Choroid plexus epithelial cell (primary cell): ENCODE data around the gene LRRC28.
"Not testable (repeated sequence)": the region's sequence is repeated elsewhere in the genome, so short reads cannot be mapped to it uniquely, and the experiment has no call there.

Experiments used
- DNase-seq: peaks from one replicate; pipeline ENCODE4 v3.0.0-alpha.2; 2010; ENCODE audit warnings: low read depth
- H3K4me3 ChIP-seq: 2 replicates; pipeline ENCODE4 v1.5.1; 2011; ENCODE audit warnings: low read depth, mild to moderate bottlenecking, control low read depth, low read length, moderate library complexity
- TF ChIP-seq, protein P1 (sequence below): conservative IDR thresholded peaks from 2 replicates; pipeline ENCODE4 v1.5.1; 2011; ENCODE audit warnings: low read depth, mild to moderate bottlenecking, control low read depth, inconsistent platforms, low read length, moderate library complexity

LRRC28 gene

DNA sequence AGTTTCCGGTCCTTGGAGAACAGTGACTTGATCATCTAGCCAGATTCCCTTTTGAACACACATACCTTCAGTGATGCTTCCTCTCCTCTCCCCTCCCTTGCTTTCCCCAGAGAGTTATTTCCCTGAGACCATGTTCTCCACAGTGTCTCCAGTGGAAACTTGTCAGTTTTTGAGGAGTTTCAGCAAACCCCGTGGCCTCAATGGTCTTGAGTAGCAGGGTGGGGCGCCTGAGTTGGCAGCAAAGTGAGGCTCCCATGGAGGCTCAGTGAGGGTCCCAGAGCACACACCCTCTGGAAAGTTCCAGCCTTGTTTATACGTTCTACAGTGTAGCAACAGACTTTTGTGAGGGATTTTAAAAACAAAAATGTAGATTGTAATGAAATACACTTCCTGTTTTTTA is 135.1 kb downstream of the LRRC28 start:
- TF ChIP-seq, protein P1, sequence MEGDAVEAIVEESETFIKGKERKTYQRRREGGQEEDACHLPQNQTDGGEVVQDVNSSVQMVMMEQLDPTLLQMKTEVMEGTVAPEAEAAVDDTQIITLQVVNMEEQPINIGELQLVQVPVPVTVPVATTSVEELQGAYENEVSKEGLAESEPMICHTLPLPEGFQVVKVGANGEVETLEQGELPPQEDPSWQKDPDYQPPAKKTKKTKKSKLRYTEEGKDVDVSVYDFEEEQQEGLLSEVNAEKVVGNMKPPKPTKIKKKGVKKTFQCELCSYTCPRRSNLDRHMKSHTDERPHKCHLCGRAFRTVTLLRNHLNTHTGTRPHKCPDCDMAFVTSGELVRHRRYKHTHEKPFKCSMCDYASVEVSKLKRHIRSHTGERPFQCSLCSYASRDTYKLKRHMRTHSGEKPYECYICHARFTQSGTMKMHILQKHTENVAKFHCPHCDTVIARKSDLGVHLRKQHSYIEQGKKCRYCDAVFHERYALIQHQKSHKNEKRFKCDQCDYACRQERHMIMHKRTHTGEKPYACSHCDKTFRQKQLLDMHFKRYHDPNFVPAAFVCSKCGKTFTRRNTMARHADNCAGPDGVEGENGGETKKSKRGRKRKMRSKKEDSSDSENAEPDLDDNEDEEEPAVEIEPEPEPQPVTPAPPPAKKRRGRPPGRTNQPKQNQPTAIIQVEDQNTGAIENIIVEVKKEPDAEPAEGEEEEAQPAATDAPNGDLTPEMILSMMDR: no peak
- H3K4me3 ChIP-seq: no peak overlapping the region
- DNase-seq: peak; percentile 17

DNA sequence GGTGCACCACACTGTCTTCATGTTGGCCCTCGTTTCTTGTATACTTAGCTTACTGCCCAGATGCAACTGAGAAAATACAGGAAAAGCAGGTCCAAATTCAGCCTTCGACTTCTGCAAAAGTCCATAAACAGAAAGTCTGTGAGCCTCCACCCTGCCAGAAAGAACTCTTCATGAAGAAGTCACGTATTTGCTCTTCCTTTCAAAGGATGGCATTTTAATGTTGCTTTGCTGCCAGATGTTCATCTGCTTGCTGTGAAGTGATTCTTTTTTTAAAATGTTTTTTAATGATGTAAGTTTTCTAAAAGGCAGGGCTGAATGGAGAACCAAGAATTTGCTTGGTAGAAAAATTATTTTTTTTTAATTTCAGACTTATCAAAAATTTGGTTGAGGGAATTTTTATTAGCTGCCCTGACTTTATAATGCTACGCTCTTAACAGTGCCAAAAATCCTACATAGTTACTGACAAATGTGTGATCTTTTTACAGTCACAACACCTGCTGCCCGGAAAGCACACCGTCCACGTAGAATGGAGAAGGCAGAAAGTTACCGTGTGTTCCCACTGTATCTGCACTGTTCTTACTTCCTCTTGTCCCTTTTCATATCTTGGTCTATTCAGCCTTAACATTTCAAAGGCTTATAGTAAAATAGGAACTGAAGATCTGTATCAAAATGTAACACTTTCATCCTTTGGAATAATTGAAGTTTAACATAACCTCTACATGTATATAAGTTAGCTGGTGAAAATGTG is 136.3 kb downstream of the LRRC28 start:
- TF ChIP-seq, protein P1: no peak
- DNase-seq: no peak
- no peak overlapping the region for H3K4me3 ChIP-seq

DNA sequence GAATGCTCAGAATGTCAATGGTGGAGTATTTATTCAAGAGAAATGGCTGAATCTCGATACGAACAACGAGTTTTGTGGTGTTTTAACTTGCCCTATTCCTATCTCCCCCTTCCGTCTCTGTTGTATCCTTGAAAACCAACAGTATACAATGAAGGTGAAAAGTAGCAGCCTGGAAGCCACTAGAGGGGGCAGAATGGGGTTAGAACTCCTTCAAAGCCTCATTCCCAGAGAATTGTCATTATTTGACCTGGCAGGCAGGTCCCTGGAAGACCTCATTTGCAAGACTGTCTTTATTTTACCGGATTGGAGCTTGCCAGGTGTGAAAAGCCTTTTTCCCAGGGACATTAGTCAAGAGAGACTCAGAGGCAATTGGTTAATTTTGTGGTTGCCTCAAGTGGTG is 139.4 kb downstream of the LRRC28 start:
- TF ChIP-seq, protein P1: peak; percentile 31
- H3K4me3 ChIP-seq: no peak overlapping the region
- DNase-seq: no peak

DNA sequence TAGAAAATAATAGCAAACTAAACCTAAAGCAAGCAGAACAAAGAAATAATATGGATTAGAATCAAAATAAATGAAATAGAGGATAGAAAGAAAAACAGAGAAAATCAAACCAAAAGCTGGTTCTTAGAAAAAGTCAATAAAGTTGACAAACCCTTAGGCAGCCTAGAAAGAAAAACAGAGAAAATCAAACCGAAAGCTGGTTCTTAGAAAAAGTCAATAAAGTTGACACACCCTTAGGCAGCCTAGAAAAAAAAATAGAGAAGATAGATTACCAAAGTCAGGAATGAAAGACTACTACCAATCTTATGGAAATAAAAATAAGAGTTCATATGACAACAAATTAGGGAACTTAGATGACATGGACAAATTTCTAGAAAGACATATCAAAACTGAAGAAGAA is 142.4 kb downstream of the LRRC28 start:
- TF ChIP-seq, protein P1: no peak
- DNase-seq: no peak
- H3K4me3 ChIP-seq: no peak overlapping the region

DNA sequence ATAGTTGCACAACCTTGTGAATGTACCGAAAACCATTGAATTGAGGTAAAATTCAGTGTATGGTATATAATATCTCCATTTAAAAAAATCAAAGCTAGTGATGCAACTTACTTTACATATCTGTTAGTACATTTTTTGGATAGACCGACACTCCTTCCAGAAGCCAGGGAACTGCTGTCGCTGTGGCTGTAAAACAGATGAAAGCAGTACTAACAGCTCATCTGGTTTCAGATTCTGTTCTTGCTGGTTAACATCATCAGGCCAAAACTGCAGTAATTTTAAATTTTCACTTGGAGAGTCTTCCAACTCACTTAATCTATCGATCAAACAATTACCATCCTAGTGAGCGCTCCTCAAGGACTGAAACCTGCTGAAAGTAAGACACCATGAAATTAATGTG is 145.1 kb downstream of the LRRC28 start:
- TF ChIP-seq, protein P1: no peak
- H3K4me3 ChIP-seq: no peak overlapping the region
- no peak for DNase-seq

DNA sequence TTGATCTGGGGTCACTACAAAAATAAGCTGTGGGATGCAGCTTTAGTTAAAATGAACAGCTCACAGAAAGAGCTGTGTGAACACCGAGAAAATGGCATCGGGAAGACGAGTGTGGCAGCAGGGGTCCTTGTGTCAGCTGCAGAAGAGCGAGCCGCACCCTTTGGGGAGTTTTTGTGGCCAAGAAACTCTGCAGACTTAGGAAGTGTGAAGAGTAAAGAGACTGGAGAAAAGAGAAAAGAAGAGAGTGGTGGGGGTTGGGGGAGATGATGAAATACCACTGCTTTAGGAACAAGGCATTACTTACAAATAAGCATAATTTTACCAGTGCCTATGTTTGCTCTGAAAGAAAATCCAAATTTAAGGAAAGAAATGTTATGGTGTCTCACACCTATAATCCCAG is 147.8 kb downstream of the LRRC28 start:
- TF ChIP-seq, protein P1: no peak
- peak; percentile 33 for DNase-seq
- H3K4me3 ChIP-seq: no peak overlapping the region

DNA sequence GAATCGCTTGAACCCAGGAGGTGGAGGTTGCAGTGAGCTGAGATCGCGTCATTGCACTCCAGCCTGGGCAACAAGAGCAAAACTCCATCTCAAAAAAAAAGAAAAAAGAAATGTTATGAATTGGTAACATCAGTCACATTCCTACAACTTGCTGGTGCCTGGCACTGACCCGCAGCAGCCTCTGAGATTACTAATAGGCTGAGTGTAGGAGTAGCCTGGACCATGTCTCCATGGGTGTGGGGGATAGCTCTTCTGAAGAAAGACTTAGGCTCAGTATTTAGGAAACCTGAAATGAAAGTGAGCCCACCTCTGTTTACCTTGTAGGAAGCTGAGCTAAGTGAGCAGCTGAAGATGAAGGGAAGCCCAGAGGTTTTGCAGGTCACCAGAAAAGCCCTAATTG is 148.3 kb downstream of the LRRC28 start:
- TF ChIP-seq, protein P1: no peak

DNA sequence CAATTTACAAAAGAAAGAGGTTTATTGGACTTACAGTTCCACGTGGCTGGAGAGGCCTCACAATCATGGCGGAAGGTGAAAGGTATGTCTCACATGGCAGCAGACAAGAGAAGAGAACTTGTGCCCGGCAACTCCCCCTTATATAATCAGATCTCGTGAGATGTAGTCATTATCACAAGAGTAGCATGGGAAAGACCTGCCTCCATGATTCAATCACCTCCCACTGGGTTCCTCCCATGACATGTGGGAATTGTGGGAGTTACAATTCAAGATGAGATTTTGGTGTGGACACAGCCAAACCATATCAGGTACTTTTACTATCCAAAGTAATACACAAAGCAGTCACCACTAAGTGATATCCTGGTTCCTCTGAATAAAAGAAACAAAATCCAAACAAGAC is 149.9 kb downstream of the LRRC28 start:
- not testable (repeated sequence) for H3K4me3 ChIP-seq, DNase-seq

More for the DNA sequence above, 148.3 kb downstream of the LRRC28 start:
- H3K4me3 ChIP-seq: no peak overlapping the region
- peak; percentile 60 for DNase-seq
